NCI-H748 treated with DMSO at 0.1 percent for 48 hours (cell line): Measurements from ENCODE around the gene WFDC8.
"Not testable (repeated sequence)": the region's sequence is repeated elsewhere in the genome, so short reads cannot be mapped to it uniquely, and the experiment has no call there.

Experiments
- DNase-seq: peaks from one replicate; lab custom pipeline; 2025; lab: John Stamatoyannopoulos, UW

Gene WFDC8

DNA sequence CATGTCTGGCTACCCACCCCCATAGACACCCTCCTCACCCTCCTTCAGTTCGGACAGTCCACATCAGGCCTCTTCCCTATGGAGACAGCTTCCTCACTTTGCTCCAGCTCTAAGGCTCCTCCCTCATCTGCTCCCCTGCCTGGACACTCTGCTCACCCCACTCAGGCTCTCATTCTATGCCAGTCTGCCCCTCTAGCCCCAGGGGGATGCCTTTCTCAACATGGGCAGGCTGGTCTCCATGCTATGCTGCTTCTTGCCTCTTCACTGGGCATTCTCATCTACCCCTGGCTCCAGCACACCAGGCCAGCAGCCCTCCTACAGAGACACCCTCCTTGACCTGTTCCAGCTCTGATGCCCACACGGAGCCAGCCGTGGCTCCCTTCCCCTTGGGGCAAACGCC is at the start of gene WFDC8:
WFDC8 (minus strand) TSS at position 101 of the 400 bp plus-strand sequence; CDS start at position 64, 37 bp downstream.
- DNase-seq, result no peak

DNA sequence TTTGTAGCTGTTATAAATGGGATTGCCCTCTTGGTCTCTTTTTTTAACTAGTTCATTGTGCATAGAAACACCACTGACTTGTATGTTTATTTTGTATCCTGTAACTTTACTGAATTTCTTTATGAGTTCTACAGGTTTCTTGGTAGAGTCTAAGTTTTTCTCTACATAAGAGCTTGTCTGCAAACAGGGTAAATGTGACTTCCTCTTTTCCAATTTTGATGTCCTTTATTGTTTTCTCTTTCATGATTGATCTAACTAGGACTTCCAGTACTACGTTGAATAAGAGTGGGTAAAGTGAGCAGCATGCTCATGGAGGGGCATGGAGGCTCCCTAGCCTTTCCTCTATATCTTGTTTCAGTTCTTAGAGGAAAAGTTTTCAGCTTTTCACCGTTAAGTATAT is 47.5 kb upstream of the WFDC8 start:
- no peak for DNase-seq

DNA sequence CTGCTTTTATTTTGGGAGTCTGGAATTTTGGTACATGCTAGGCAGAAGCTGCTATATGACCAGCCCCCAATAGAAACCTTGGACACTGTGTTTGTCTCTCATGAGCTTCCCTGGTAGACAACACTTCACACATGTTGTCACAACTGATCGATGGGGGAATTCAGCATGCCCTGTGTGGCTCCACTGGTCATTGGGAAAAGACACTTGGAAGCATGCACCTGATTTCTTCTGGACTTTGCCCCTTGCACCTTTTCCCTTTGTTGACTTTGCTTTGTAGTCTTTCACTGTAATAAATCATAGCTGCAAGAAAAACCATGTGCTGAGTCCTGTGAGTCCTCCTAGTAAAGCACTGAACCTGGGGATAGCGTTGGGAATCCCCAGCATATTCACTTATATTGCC is 42.5 kb upstream of the WFDC8 start:
- DNase-seq, result no peak

DNA sequence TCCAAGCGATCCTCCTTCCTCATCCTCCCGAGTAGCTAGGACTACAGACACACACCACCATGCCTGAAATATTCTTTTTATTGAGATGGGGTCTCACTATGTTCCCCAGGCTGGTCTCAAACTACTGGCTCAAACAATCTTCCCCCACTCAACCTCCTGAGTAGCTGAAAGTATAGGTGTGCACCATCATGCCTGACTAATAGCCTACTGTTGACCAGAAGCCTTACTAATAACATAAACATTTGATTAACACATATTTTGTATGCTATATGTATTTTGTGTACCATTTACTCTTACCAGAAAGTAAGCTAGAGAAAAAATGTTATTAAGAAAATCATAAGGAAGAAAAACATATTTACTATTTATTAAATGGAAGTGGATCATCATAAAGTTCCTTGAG is 38.5 kb upstream of the WFDC8 start:
- DNase-seq, result no peak

DNA sequence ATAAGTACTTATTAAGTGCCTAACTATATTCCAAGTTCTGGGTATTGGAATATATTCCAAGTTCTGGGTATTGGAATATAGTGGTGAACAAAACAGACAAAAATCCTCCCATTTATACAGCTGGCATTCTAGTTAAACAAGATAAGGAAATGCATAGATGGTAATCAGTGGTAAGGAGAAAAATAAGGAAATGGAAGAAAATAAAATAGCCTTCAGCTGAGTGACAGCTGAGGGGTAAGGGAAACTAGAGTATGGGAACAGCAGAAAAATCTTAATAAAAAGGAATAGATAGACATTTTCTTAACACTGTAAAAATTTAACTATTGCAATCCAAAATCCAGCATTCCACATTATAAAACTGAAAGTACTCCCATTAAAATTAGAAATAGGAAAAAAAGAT is 33.2 kb upstream of the WFDC8 start:
- DNase-seq, result no peak

DNA sequence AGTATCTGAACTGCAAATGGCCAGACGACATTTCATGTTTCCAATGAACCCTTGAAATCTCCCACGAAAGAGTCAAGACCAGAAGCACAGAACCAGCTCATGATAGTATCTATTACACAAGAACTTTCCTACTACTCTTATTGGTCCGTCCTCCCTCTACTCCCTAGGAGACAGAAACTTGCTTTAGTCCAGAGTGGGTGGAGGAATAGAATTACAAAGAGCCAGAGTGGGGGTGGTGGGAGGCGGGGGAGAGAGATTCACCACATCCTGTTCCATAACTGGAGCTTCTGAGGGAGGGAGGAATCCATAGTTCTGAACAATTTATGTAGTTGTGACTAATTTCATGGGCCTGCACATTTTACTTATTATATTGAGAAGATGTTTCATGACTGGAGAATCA is 32.0 kb upstream of the WFDC8 start:
- no peak for DNase-seq

DNA sequence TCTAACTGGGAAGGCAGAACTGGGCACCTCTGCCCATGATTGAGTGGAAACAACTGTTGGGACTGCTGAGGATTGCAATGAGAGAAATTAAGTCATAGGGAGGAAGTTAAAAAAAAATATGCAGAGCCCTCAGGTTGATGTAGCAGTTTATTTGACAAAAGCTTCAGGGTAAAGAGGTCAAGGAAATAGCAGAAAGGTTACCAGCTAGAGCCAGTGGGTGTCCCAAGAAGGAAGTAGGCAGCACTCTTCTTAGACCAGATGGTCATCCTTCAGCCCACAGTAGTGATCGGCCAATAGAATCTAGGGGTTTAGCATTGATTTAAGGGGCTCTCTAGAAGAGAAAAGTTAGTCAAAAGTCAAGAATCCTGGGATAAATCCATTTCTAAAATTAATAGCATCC is 28.7 kb upstream of the WFDC8 start:
- no peak for DNase-seq

DNA sequence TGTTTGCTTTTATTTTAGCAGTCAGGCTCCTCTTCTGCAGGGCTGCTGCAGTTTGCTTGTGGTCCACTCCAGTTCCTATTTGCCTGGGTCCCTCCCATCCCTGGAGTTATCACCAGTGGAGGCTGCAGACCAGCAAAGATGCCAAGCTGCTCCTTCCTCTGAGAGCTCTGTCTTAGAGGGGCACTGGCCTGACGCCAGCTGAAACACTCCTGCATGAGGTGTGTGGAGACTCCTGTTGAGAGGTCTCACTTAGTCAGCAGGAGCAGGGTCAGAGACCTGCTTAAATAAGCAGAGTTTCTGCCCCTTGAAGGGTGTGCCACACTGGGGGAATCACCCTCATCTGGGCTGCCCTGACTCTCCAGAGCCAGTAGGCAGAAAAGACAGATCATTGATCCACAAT is 16.2 kb upstream of the WFDC8 start:
- DNase-seq, result no peak

DNA sequence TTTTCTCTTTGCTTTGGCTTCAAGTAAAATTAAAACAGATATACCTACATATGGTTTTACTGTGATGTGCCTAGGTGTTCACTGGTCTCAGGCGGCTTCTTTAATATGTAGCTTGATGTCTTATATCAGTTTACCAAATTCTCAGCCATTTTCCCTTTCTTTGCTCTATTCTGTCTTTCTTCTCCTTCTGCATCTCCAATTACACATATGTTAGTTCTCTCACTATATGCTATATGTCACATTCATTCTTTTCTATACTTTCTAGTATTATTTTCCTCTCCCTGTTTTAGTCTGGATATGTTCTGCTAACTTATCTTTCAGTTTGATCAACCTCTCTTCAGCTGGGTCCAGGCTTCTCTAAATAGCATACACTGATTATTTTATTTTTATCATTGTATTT is 14.4 kb upstream of the WFDC8 start:
- DNase-seq, result no peak

DNA sequence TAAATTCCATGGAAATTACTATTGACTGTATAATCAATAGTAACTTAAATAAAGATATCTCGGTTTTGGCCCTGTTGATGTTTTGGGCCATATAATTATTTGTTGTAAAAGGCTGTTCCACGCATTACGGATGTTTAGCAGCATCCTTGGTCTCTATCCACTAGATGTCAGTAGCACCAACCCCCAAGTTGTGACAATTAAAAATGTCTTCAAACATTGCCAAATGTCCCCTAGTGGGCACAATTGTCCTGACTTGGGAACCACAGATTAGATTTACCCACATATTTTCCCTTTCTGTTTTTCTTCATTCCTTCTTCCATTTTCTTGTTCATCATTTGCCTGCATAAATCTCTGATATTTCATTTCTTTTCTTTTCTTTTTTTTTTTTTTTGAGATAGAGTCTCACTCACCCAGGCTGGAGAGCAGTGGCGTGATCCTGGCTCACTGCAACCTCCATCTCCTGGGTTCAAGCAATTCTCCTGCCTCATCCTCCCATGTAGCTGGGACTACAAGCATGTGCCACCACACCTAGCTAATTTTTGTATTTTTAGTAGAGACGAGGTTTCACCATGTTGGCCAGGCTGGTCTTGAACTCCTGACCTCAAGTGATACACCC is 13.6 kb upstream of the WFDC8 start:
- no peak for DNase-seq

DNA sequence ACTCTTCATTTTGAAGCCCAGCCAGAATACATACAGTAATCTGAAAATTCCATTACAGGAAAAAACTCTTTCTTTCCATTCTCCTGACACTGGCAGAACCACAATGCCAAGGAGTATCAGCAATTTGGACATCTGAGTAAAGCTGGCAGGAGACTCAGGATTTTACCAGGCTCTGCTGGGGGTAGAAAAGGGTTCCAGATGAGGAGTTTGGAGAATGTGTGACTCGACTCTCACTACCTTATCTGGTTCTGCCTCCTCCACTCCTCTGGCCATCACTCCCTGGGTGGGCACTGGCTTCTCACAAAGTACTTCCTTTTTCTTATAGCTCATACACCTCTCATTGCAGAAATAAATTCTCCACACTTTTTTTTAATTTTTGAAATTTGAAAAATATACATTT is 10.6 kb upstream of the WFDC8 start:
- DNase-seq, result no peak

DNA sequence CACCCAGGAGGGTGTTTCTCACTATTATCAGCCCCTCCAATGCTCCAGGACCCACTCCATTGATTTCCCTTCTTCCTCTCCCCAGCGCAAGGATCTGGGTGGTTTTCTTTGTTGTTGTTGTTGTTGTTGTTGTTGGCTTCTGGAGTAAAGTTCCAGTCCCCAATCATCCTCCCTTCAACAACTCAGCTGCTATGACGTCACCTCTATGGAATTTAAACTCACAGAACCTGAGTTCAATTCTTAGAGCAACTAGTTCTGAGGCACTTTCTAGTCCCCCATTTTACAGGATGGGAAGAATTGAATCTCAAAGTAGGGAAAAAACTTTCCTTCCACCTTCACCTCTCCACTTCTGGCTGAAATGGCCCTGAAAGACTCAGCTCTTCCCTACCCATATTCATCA is 9.7 kb upstream of the WFDC8 start:
- DNase-seq, result no peak

DNA sequence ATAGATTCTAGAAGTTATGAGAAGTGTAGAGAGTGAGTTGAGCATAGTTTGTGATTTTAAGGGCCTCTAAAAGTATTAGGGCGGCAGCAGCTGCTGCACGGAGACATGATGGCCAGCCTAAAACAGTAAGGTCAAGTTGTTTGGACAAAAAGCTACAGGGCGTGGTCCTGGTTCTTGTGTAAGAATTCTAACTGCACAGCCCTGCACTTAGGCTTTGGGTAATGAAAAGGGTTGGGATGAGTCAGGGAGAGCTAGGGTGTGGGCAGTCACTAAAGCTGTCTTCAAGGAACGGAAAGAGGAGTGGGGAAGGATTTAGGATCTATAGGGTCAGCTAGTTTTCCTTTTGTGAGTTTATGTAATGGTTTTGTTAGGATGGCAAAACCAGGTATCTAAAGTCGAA is 6.9 kb upstream of the WFDC8 start:
- not testable (repeated sequence) for DNase-seq

DNA sequence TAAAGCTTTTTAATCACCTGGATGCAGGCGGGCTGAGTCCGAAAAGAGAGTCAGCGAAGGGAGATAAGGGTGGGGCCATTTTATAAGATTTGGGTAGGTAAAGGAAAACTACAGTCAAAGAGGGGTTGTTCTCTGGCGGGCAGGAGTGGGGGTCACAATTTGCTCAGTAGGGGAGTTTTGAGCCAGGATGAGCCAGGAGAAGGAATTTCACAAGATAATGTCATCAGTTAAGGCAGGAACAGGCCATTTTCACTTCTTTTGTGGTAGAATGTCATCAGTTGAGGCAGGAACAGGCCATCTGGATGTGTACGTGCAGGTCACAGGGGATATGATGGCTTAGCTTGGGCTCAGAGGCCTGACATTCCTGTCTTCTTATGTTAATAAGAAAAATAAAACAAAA is 5.2 kb upstream of the WFDC8 start:
- DNase-seq, result not testable (repeated sequence)

DNA sequence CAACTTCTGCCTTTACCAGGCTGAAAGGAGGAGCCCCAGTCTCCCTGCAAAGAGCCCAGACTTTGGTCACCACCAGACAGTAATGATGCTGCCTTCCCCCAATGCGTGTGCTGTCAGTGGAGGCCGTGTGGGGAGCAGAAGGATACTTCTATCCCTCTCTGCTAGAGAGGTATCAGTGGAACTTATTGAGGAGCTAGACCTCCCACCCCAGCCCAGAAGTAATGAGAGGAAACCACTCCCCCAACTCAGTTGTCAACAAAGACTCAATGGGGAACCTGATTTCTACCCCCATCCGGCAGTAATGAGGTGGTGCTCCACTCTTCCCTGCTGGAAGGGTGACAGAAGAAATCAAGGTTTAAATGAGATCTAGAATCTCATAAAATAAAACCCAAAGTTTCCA is 4.4 kb upstream of the WFDC8 start:
- no peak for DNase-seq

DNA sequence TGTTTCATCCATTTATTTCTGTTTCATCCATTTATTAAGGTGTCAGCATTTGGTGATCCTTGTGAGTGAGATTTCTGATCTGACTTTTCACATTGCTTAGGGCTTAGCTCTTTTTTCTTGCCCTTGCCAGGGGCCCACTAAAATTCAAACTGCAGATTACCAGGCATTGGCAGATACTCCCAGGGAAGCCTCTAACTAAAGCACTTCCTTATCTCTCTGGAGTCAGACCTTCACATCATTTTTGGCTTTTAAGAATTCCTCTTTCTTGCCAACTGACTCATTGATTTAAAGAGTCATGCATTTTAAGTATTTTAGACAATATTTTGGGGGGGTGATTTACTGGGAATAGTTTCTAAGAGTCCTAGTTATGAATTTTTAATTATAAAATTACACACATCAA is 2.6 kb upstream of the WFDC8 start:
- DNase-seq, result no peak

DNA sequence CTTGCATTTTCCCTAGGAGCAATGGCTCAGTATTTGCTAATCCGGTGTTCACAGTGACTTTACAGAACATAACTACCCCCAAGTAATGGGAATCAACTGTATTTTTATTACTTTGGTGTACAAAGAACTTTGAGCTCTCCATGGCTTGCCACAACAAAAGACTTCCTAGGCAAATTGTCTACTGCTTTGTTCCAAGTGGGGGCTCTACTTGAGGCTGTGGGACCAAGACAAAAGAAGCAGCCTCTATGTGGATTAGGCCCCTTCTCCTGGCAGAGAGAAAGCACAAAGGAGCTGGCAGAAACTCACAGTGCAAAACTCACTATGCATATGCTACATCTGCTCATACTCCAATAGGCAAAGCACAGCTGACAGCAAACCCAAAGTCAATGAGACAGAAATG is 853 bp downstream of the WFDC8 start:
- DNase-seq, result no peak

DNA sequence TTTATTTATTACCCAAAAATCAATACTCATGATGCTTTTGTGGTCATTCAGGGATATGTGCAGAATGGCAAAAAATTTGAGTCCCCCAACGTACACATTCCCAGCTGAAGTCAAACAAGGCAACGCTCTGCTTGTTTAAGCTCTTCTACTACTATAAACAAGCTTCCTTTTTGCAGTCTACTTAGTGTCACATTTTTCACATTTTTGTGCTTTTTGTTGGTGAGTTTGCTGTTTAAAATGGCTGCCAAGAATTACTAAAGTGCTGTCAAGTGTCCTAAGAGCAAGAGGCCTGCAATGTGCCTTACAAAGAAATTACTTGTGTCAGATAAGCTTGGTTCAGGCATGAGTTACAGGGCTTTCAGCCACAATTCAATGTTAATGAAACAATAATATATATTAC is 2.1 kb downstream of the WFDC8 start:
- DNase-seq, result no peak

DNA sequence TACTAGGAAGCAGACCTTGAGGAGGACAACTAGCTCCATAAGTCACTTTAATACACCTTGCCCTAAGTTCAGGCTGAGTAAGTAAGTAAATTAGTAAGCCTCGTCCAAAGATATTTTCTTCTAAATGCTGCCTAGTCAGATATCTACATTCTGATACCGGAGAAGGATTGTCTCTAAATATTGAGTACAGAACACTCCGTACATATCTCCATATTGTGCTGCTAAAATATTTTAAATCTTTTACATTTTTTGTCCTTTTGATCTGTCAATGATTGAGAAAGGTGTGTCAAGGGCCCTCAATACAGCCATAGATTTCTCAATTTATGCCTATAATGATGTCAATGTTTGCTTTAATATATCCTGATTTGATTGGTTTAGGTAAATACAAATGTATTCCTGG is 3.2 kb downstream of the WFDC8 start:
- no peak for DNase-seq

DNA sequence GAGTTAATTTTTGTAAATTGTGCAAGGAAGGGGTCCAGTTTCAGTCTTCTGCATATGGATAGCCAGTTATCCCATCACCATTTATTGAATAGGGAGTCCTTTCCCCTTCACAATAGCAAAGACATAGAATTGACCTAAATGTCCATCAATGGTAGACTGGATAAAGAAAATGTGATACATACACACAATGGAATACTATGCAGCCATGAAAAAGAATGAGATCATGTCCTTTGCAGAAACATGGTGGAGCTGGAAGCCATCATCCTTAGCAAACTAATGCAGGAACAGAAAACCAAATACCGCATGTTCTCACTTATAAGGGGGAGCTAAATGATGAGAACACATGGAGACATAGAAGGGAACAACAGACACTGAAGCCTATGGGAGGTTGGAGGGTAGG is 9.4 kb downstream of the WFDC8 start:
- not testable (repeated sequence) for DNase-seq

DNA sequence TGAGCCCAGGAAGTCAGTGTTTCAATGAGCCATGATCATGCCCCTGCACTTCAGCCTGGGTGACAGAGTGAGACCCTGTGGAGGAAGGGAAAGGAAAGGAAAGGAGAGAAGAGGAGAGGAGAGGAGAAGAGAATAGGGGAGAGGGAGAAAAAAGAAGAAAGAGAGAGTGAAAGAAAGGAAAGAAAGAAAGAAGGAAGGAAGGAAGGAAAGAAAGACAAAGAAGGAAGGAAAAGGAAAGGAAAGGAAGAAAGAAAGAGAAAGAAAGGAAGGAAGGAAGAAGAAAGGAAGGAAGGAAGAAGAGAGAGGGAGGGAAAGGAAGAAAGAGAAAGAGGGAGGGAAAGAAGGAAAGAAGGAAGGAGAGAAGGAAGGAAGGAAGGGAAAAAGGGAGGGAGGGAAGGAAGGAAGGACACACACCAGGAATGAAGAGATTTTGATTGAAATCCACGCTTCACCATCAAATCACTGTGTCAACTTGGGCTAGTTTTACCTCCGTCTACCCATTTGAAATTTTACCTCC is 14.3 kb downstream of the WFDC8 start:
- no peak for DNase-seq

DNA sequence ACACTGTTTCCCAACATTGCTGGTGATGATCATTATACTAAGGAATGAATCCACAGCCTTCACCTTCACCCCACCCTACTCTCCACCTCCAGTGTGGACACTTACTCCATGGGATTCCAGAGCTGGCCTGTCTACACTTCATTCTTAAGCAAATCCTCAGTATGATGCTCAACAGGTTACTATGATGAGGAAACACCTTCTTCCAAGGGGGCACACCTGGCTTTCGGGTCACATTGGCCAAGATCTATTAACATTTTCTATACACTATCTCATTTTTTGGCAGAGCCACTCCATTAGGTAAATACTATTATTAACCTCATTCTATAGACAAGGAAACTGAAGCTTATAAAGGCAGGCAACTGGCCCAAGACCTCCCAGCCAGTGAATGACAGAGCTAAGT is 23.9 kb downstream of the WFDC8 start:
- no peak for DNase-seq

DNA sequence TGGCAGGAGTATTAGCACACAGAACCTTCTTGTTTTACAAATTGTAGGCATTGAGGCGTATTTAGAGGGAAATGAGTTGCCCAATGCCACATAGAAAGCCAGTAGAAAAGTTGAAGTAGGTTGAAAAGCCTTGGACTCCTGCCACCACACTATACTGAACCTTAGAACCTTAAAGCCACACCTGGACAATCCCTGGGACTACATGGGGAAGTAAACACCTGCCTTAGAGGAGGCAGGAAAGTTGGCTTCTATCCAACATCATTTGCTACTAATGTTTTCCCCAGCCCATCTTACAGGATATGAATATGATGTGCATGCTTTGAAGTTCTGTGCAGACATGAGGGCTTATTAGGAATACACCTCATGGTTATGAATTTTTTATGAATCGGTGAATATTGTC is 26.6 kb downstream of the WFDC8 start:
- DNase-seq, result no peak

DNA sequence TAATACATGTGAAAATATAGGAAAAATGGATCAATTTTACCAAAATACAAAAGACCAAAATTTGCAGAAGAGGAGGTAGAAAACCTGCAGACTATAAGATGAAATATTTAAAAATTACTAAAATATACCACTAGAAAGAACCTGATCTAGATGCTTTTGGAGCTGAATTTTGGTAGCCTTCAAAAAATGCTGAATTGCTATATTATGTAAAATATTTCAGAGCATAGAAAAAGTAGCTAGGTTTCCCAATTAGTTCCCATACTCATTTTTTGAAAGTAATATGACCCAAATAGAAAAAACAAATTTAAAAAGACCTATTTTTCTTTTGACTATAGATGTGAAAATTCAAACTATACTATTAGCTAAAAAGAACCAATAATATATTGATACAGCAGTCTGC is 28.3 kb downstream of the WFDC8 start:
- no peak for DNase-seq

DNA sequence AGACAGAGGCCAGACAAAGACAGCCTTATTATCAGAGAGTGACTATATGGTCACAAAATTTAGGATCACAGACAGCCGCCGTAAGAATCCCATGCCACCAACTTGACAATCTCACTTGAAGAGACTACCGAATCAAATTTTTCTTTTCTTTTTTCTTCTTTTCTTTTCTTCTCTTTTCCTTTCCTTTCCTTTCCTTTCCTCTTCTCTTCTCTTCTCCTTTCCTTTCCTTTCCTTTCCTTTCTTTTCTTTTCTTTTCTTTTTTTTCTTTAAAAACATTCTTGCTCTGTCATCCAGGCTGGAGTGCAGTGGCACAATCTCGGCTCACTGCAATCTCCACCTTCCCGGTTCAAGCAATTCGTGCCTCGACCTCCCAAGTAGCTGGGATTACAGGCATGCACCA is 30.7 kb downstream of the WFDC8 start:
- DNase-seq, result no peak
